ENCODE measurements around the gene C17orf100. TPM values are rescaled to one million over a fixed set of nuclear protein-coding genes. Genes with fewer than 3 reads are reported as not detected.
"Not testable (repeated sequence)": the region's sequence is repeated elsewhere in the genome, so short reads cannot be mapped to it uniquely, and the experiment has no call there.

C17orf100 gene
- total RNA-seq, 2 donors from 2014 or later: 0.63 TPM; not detected in 1

DNA sequence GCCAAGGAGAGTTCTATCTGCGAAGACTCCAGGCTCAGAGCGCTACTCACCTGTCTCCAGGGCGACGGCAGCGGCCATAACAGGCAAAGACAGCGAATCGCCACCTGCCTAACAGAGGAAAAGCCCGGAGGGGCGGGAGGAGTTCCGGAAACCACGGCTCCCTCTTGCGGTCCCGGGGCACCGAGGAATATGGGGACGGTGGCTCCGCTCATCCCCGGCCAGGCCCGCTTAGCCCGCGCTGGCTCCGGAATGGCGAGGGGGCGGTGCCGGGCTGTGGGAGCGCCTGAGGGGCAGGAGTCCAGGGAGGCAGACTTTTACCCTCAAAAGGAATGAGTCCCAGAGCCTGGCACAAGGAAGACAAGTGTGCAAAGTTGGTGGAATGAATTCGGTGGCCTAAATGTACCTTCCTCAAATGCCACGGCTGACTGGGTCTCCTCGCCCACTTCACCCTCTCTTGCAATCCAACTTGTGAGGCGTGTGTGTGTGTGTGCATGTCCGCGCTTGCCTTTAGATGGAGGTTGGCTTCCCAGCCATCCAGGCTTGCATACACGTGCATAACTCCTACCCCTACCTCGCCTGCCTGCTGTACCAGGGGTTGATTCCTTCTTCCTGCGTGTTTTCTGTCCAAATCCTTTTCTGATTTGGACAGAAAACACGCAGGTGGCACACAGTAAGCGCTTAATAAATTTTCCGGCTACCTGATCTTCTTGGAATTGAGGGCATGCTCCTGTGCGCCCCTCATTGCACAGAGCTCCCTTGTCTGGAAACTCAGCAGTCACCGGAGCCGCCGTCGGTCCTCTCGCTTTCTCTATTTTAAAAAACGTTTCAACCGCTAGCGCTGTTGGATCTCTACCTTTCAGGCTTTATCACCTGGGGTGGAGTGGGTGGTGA is 3.5 kb downstream of the C17orf100 start:
- no peak overlapping the region for H3K27ac ChIP-seq
- peaks cover 5 to 6% of the 10 kb centered on the region in 2 donors for H3K27me3 ChIP-seq
- TF ChIP-seq CTCF (IDR thresholded peaks at IDR 0.05): no peak
- H3K4me1 ChIP-seq: peaks cover 0 to 19% of the 10 kb centered on the region in 2 donors
- H3K36me3 ChIP-seq: no peaks in the 10 kb centered on the region
- H3K4me3 ChIP-seq: no peak overlapping the region
- H3K9me3 ChIP-seq: no peaks in the 10 kb centered on the region
- DNase-seq (ENCODE audit: low spot score): no peak

DNA sequence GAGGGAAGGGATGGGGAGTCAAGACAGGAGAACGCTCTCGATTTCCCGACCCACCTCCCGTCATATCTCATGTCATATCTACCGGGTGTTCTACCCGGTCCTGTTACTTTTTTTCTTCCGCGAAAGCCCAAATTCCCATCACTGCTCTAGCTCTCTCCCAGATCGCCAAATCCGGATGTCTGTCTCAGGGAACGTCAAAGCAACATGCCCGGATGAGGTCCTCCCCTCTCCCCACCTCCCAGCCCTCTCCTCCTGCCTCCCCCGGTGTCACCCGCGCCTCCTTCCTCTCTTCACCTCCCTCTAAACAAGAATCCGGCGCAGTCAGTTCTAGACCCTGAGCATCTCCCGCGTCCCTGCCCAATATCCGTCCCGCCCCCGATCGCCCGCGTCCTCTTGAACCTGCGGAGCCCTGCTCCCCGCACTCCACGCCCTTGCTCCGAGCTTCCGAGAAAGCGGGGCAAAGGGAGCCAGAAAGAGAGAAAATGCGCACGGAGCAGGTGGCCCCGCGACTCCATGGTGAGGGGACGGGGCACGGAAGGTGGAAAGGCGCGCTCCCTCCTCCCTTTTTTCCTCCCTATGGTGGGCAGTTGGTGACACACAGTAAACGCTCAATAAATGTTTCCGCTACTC is 4.3 kb downstream of the C17orf100 start:
- not testable (repeated sequence) for H3K27me3 ChIP-seq; H3K27ac ChIP-seq; H3K4me3 ChIP-seq; DNase-seq (ENCODE audit: low spot score); H3K9me3 ChIP-seq; H3K36me3 ChIP-seq
- H3K4me1 ChIP-seq: peaks cover 0 to 12% of the 10 kb centered on the region in 2 donors

DNA sequence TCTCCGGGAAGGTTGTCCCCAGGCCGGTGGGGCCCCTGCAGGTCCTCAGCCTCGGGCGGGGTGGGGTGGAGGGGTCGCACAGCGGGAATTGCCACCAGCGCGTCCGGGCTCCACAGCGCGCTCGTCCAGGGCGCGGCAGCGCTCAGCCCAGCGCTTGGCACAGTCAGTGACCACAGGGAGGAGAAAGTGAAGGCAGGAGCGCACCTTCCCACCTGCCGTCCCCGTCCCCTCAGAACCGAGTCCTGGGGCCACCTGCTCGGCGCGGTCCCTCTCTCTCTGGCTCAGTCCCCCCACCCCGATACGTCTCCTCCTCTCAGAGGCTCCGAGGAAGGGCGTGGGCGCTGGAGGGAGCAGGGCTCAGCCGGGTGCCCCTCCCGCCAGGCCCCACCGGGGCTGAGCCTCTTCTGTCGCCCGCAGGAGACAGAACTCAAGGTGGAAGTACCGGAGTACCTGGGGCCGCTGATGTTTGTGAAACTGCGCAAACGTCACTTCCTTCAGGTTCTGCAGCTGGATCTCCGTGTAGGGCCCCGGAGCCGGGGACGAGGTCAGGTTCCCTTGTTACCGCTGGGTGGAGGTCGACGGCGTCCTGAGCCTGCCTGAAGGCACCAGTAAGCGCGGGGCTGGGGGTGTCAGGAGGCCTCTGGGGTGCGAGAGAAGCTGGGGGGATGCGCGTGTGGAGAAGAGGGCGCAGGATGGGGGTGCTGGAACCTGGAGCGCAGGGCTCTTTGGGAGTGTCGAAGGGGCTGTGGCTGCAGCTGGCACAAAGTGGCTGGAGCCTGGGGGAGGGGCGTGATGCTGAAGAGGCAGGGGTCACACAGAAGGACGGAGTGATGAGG is 5.5 kb downstream of the C17orf100 start:
- H3K4me3 ChIP-seq; H3K27ac ChIP-seq; H3K9me3 ChIP-seq; DNase-seq (ENCODE audit: low spot score); H3K27me3 ChIP-seq; H3K4me1 ChIP-seq; H3K36me3 ChIP-seq: not testable (repeated sequence)

DNA sequence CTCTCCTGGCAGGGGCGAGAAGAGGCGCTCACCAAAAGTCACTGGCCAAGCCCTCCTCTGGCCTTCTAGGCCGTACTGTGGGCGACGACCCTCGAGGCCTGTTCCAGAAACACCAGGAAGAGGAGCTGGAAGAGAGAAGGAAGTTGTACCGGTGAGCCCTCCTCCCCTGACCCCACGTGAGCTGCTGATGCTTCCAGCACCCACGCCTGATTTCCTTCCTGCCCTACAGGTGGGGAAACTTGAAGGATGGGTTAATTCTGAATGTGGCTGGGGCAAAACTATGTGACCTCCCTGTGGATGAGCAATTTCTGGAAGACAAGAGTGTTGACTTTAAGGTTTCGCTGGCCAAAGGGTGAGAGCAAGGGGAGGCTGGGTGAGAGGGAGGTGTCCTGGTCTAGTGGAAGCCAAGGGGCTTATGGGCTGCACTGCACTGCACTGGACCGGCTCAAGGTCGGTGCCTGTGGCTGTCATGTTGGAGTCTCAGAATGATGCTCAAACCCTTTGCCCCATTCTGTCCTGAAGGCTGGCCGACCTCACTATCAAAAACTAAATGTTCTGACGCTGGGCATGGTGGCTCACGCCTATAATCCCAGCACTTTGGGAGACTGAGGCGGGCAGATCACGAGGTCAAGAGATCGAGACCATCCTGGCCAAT is 6.2 kb downstream of the C17orf100 start:
- DNase-seq (ENCODE audit: low spot score): no peak
- TF ChIP-seq CTCF (IDR thresholded peaks at IDR 0.05): no peak
- no peak overlapping the region for H3K4me3 ChIP-seq
- H3K36me3 ChIP-seq: no peaks in the 10 kb centered on the region
- H3K27me3 ChIP-seq: peaks cover 5 to 6% of the 10 kb centered on the region in 2 donors
- H3K4me1 ChIP-seq: no peaks in the 10 kb centered on the region
- no peaks in the 10 kb centered on the region for H3K9me3 ChIP-seq
- no peak overlapping the region for H3K27ac ChIP-seq

- H3K4me1 ChIP-seq; H3K27ac ChIP-seq; H3K4me3 ChIP-seq; H3K9me3 ChIP-seq; H3K36me3 ChIP-seq; DNase-seq (ENCODE audit: low spot score); H3K27me3 ChIP-seq: not testable (repeated sequence)
These were observed 6.8 kb downstream of the C17orf100 start for GRCh38 chr17:6658411-6658810.

DNA sequence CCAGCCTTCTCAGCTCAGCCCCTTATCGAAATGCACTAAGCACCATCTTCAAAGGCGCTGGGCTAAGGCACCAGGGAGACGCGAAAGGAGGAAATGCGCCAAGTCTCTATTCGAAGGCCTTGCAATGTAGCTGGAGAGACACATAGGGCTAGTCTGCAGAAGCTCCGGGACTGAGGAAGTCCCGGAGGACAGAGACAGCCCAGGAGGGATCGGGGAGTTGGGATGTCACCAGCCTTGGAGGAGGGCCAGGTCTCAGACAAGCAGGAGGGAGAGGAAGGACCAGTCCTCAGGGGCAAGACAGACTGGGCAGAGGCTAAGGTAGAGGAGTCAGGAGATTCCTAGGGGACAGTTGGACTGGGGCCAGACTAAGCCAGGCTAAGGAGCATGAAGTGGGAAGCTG is 8.5 kb downstream of the C17orf100 start:
- H3K36me3 ChIP-seq: no peaks in the 10 kb centered on the region
- no peak for TF ChIP-seq CTCF (IDR thresholded peaks at IDR 0.05)

More for the DNA sequence above, 8.5 kb downstream of the C17orf100 start:
- Histone ChIP-seq H3K27ac (no peak overlapping the region), H3K4me3 (no peak overlapping the region), H3K9me3 (no peaks in the 10 kb centered on the region), H3K27me3 (peaks cover 0 to 6% of the 10 kb centered on the region in 2 donors), H3K4me1 (no peaks in the 10 kb centered on the region)
- no peak for DNase-seq (ENCODE audit: low spot score)
